Measurements from ENCODE around the gene IL2RA. TPM values are rescaled to one million over a fixed set of nuclear protein-coding genes. Genes with fewer than 3 reads are reported as not detected.

The IL2RA gene
- polyA plus RNA-seq, 1 donor from 2014 or later: not detected

GRCh38 chr10:6058682-6059475, 3.3 kb downstream of the IL2RA start:
- TF ChIP-seq EP300 (conservative IDR thresholded peaks at IDR 0.05; ENCODE audit: poor library complexity, severe bottlenecking) (no peak), POLR2AphosphoS5 (IDR thresholded peaks at IDR 0.05) (no peak), MXI1 (conservative IDR thresholded peaks at IDR 0.05; ENCODE audit: poor library complexity, severe bottlenecking) (no peak)

GRCh38 chr10:6056411-6057135, 5.6 kb downstream of the IL2RA start:
- Histone ChIP-seq H3K27me3 (ENCODE audit: insufficient read depth, low read depth, low read length) (no peaks in the 10 kb centered on the region), H3K27ac (ENCODE audit: low read length) (no peak overlapping the region), H2AFZ (ENCODE audit: low read depth, low read length) (no peak overlapping the region), H3K79me2 (replicated peaks; ENCODE audit: insufficient read depth, low read length) (no peaks in the 10 kb centered on the region), H3K9me2 (ENCODE audit: insufficient read depth, low read length) (no peaks in the 10 kb centered on the region), H4K20me1 (ENCODE audit: insufficient read depth) (no peaks in the 10 kb centered on the region), H3K36me3 (ENCODE audit: insufficient read depth, low read length) (no peaks in the 10 kb centered on the region), H3K9ac (ENCODE audit: low read length) (no peak overlapping the region), H3K4me2 (ENCODE audit: low read length) (no peak overlapping the region), H3F3A (ENCODE audit: insufficient read depth, low read length, poor library complexity, severe bottlenecking) (no peaks in the 10 kb centered on the region), H3K9me3 (ENCODE audit: low read length) (no peaks in the 10 kb centered on the region), H3K4me3 (ENCODE audit: low read length) (no peak overlapping the region)
- TF ChIP-seq MXI1 (conservative IDR thresholded peaks at IDR 0.05; ENCODE audit: poor library complexity, severe bottlenecking) (no peak), POLR2AphosphoS5 (IDR thresholded peaks at IDR 0.05) (no peak), SMC3 (conservative IDR thresholded peaks at IDR 0.05; ENCODE audit: poor library complexity) (no peak), TAF1 (IDR thresholded peaks at IDR 0.05; ENCODE audit: low read depth) (no peak), EP300 (conservative IDR thresholded peaks at IDR 0.05; ENCODE audit: poor library complexity, severe bottlenecking) (no peak), EZH2 (IDR thresholded peaks at IDR 0.05; ENCODE audit: borderline replicate concordance, insufficient read depth, low read length, poor library complexity, severe bottlenecking) (no peak), RAD21 (conservative IDR thresholded peaks at IDR 0.05) (no peak), REST (IDR thresholded peaks at IDR 0.05; ENCODE audit: borderline replicate concordance) (no peak)
- TF ChIP-seq, protein P1, sequence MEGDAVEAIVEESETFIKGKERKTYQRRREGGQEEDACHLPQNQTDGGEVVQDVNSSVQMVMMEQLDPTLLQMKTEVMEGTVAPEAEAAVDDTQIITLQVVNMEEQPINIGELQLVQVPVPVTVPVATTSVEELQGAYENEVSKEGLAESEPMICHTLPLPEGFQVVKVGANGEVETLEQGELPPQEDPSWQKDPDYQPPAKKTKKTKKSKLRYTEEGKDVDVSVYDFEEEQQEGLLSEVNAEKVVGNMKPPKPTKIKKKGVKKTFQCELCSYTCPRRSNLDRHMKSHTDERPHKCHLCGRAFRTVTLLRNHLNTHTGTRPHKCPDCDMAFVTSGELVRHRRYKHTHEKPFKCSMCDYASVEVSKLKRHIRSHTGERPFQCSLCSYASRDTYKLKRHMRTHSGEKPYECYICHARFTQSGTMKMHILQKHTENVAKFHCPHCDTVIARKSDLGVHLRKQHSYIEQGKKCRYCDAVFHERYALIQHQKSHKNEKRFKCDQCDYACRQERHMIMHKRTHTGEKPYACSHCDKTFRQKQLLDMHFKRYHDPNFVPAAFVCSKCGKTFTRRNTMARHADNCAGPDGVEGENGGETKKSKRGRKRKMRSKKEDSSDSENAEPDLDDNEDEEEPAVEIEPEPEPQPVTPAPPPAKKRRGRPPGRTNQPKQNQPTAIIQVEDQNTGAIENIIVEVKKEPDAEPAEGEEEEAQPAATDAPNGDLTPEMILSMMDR (IDR thresholded peaks at IDR 0.05; ENCODE audit: poor library complexity, severe bottlenecking): no peak

More at GRCh38 chr10:6058682-6059475, 3.3 kb downstream of the IL2RA start:
- H4K20me1 ChIP-seq (ENCODE audit: insufficient read depth): no peaks in the 10 kb centered on the region
- H3K9me2 ChIP-seq (ENCODE audit: insufficient read depth, low read length): no peaks in the 10 kb centered on the region
- H2AFZ ChIP-seq (ENCODE audit: low read depth, low read length): no peak overlapping the region
- no peaks in the 10 kb centered on the region for H3F3A ChIP-seq (ENCODE audit: insufficient read depth, low read length, poor library complexity, severe bottlenecking)
- no peak overlapping the region for H3K4me2 ChIP-seq (ENCODE audit: low read length)
- no peak overlapping the region for H3K27ac ChIP-seq (ENCODE audit: low read length)
- H3K9me3 ChIP-seq (ENCODE audit: low read length): no peaks in the 10 kb centered on the region
- H3K27me3 ChIP-seq (ENCODE audit: insufficient read depth, low read depth, low read length): no peaks in the 10 kb centered on the region
- no peaks in the 10 kb centered on the region for H3K79me2 ChIP-seq (replicated peaks; ENCODE audit: insufficient read depth, low read length)
- H3K4me3 ChIP-seq (ENCODE audit: low read length): no peak overlapping the region
- H3K36me3 ChIP-seq (ENCODE audit: insufficient read depth, low read length): no peaks in the 10 kb centered on the region
- H3K9ac ChIP-seq (ENCODE audit: low read length): no peak overlapping the region

Measured in neural cell (in vitro differentiated cells).